ENCODE data around the gene ITGB4. TPM values are rescaled to one million over a fixed set of nuclear protein-coding genes. Genes with fewer than 3 reads are reported as not detected.

Gene ITGB4
- polyA plus RNA-seq, 3 donors: 0.09 to 0.82 TPM; not detected in 1

- H3K4me2 ChIP-seq (replicated peaks; ENCODE audit: extremely low read depth, low read length, poor library complexity, severe bottlenecking): no peak overlapping the region
- peaks cover 7 to 14% (median 10%) of the 10 kb centered on the region in 3 donors for H3K27me3 Mint-ChIP-seq (ENCODE audit: low read depth in 3 of 3)
- no peak for TF ChIP-seq CTCF (IDR thresholded peaks at IDR 0.05)
- H3K4me1 ChIP-seq (ENCODE audit: control insufficient read depth in 1 of 2, insufficient read depth in 2 of 2, low read length in 2 of 2): peaks cover 11 to 20% of the 10 kb centered on the region in 2 donors
- intact Hi-C loops (cut with micrococcal nuclease): loop anchor here in 1 of 2 donors (1.0 kb wide), 2 partner anchors 73 to 115 kb away; partner anchors contain the start of gene SMIM5
- peaks cover 0 to 4% of the 10 kb centered on the region in 2 donors for H3K27me3 ChIP-seq (ENCODE audit: control insufficient read depth in 2 of 2, insufficient read depth in 2 of 2, low read length in 2 of 2)
- no peak for DNase-seq
- peaks cover 16% of the 10 kb centered on the region for H3K4me1 Mint-ChIP-seq
- H3K9ac ChIP-seq (ENCODE audit: insufficient read depth, low read length, poor library complexity, severe bottlenecking): no peak overlapping the region
- H3K27ac ChIP-seq (ENCODE audit: low read depth in 1 of 2, low read length in 2 of 2): no peak overlapping the region
- no peak overlapping the region for H3K4me3 ChIP-seq (replicated peaks in 1 of 3; ENCODE audit: low read depth in 2 of 3, low read length in 3 of 3)
- no peaks in the 10 kb centered on the region for H4K20me1 ChIP-seq (ENCODE audit: insufficient read depth, low read length)
- H3K9me3 Mint-ChIP-seq: no peaks in the 10 kb centered on the region
- H3K79me2 ChIP-seq (ENCODE audit: insufficient read depth, low read length): no peaks in the 10 kb centered on the region
- WGBS (ENCODE audit: insufficient coverage): 89% methylated on average over 3 of the region's 9 CpGs
- H3K9me3 ChIP-seq (replicated peaks in 1 of 2; ENCODE audit: control insufficient read depth in 1 of 2, insufficient read depth in 1 of 2, low read length in 2 of 2): no peaks in the 10 kb centered on the region
- no peaks in the 10 kb centered on the region for H3K36me3 ChIP-seq (replicated peaks in 1 of 2; ENCODE audit: control insufficient read depth in 1 of 2, insufficient read depth in 2 of 2, low read length in 2 of 2)
- no peak overlapping the region for H3K27ac Mint-ChIP-seq
- H3K36me3 Mint-ChIP-seq: no peaks in the 10 kb centered on the region
- H3K4me3 Mint-ChIP-seq: no peak overlapping the region
- no peak overlapping the region for H2AFZ ChIP-seq (ENCODE audit: insufficient read depth, low read depth, low read length, poor library complexity, severe bottlenecking)
These were observed 27.4 kb downstream of the ITGB4 start for GRCh38 chr17:75748706-75749105.

GRCh38 chr17:75749545-75750389, 28.5 kb downstream of the ITGB4 start:
- peaks cover 0 to 4% of the 10 kb centered on the region in 2 donors for H3K27me3 ChIP-seq (ENCODE audit: control insufficient read depth in 2 of 2, insufficient read depth in 2 of 2, low read length in 2 of 2)
- H3K9ac ChIP-seq (ENCODE audit: insufficient read depth, low read length, poor library complexity, severe bottlenecking): no peak overlapping the region
- intact Hi-C loops (cut with micrococcal nuclease): loop anchor here (1.0 to 2.0 kb wide), 3 partner anchors 74 to 117 kb away; partner anchors contain the start of gene SMIM5 (in 1 of the 2)
- peak overlapping the region; percentile 41 for H2AFZ ChIP-seq (ENCODE audit: insufficient read depth, low read depth, low read length, poor library complexity, severe bottlenecking)
- H3K4me1 ChIP-seq (ENCODE audit: control insufficient read depth in 1 of 2, insufficient read depth in 2 of 2, low read length in 2 of 2): peaks cover 18 to 29% of the 10 kb centered on the region in 2 donors
- H3K27ac ChIP-seq (ENCODE audit: low read depth in 1 of 2, low read length in 2 of 2): no peak overlapping the region
- Mint-ChIP-seq H3K4me3 (no peak overlapping the region), H3K36me3 (no peaks in the 10 kb centered on the region), H3K27me3 (ENCODE audit: low read depth in 3 of 3) (peaks cover 7 to 17% (median 10%) of the 10 kb centered on the region in 3 donors), H3K9me3 (peaks cover 0 to 4% (median 0%) of the 10 kb centered on the region in 7 donors), H3K4me1 (peaks cover 23% of the 10 kb centered on the region), H3K27ac (peak overlapping the region in 1 of 7 donors; percentile 76)
- peak; percentile 86 for TF ChIP-seq CTCF (IDR thresholded peaks at IDR 0.05)
- no peak overlapping the region for H3K4me2 ChIP-seq (replicated peaks; ENCODE audit: extremely low read depth, low read length, poor library complexity, severe bottlenecking)
- no peak overlapping the region for H3K4me3 ChIP-seq (replicated peaks in 1 of 3; ENCODE audit: low read depth in 2 of 3, low read length in 3 of 3)
- no peaks in the 10 kb centered on the region for H3K79me2 ChIP-seq (ENCODE audit: insufficient read depth, low read length)
- H3K36me3 ChIP-seq (replicated peaks in 1 of 2; ENCODE audit: control insufficient read depth in 1 of 2, insufficient read depth in 2 of 2, low read length in 2 of 2): no peaks in the 10 kb centered on the region
- 18% methylated on average over 18 of the region's 20 CpGs for WGBS (ENCODE audit: insufficient coverage)
- no peaks in the 10 kb centered on the region for H4K20me1 ChIP-seq (ENCODE audit: insufficient read depth, low read length)
- H3K9me3 ChIP-seq (replicated peaks in 1 of 2; ENCODE audit: control insufficient read depth in 1 of 2, insufficient read depth in 1 of 2, low read length in 2 of 2): no peaks in the 10 kb centered on the region
- peak; percentile 78 to 84 (median 80) for DNase-seq

All from CD14-positive monocyte (primary cell).